ENCODE measurements around the gene CFD. TPM values are rescaled to one million over a fixed set of nuclear protein-coding genes. Genes with fewer than 3 reads are reported as not detected.

CFD gene
- 16.5 TPM for total RNA-seq

DNA sequence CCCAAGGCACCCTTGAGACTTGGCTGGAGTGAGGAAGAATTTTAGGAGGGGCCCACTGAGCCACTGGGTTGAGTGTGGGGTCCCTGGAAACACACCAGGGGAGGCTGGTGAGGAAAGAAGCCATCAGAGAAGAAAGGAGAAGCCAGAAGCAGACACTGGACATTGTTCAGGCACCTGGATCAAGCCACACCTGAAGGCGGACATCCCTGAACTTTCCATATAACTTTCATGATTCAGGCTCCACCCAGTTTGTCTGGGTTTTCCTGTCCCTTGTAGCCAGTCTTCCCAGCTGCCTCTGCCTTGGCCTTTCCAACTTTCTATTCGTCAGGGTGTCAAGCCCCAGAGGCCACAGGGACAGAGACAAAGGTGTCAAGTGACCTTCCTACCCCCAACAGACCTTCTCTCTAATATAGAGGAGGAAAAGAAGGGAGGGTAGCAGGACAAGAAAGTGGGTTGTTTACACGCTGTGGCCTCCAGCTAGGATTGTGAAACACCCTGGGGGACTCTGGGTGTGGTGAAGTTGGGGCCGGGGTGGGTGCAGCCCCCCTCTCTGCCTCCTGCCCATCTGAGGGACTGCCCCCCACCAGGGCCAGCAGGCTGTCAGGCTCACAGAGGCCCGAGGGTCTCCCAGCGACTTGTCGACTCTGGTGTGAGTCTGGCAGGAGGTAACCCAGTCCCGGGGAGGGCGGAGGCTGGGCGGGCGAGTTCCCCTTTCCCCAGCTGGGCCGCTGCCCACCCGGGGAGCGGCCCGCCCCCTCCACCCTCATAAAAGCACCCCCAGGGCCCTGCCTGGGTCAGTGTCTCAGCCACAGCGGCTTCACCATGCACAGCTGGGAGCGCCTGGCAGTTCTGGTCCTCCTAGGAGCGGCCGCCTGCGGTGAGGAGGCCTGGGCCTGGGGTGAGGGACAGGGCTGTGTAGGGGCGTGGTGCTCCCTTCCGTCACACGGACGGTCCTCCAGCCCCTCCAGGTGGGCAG is at the start of gene CFD:
CFD (plus strand) TSS at position 797 of the 976 bp plus-strand sequence; CDS start at position 823, 26 bp downstream.

DNA sequence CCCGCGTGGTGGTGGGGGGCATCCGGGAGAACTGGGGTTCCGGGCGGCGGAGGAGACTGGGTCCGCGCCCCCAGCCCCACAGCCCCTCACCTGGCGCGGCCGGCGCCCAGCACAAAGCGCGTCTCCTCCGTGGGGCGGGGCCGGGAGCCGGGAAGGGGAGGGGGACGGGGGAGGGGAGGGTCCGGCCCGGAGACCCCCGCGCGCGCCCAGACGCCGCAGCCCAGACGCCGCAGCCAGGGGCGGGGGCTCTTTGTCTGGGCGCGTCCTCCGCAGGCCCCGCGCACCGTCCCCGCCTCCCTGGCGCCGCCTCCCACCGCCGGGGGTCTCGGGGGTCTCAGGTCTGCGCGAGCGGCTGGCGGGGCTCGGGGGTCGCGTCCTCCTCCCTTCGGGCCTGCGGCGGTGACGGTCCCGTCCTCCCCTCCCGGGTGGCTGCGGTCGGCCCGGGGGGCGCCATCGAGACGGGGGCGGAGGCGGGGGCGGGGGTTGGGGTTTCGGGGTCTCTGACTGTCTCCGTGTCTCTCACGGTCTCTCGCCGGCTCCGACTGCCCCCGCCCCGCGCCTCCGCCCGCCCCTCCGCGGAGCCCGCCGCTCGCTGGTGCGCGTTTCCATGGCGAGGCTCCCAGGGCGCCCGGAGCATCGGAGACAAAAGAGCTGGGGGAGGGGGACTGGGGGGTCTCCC is 37.5 kb upstream of the CFD start, which contains the start of gene PLPPR3:
PLPPR3 (minus strand) TSS at position 131 of the 679 bp plus-strand sequence. CDS start 396 bp downstream, outside the sequence.

DNA sequence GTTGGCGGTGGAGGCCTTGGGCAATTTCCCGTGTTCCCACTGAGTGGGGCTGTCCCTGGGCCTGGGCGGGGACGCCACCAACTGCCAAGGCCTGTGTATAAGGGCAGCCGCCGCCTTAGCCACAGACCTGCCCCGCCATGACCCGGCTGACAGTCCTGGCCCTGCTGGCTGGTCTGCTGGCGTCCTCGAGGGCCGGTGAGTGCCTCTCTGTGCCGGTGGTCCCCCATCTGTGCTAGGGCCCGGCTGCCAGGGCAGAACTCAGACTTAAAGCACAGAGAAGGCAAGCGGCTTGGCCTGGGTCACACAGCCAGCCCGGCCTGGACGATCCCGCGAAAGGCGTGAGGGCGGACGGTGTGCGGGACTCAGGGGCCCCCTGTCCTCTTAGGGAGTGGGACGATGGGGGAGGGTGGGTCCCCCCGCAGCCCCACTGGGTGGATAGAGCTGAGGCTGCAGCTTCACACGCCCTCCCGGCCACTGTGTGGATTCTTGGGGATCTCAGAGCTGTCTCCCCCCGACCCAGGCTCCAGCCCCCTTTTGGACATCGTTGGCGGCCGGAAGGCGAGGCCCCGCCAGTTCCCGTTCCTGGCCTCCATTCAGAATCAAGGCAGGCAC is 31.6 kb upstream of the CFD start, which contains the start of gene AZU1:
AZU1 (plus strand) TSS at position 128 of the 612 bp plus-strand sequence; CDS start at position 138, 10 bp downstream.

DNA sequence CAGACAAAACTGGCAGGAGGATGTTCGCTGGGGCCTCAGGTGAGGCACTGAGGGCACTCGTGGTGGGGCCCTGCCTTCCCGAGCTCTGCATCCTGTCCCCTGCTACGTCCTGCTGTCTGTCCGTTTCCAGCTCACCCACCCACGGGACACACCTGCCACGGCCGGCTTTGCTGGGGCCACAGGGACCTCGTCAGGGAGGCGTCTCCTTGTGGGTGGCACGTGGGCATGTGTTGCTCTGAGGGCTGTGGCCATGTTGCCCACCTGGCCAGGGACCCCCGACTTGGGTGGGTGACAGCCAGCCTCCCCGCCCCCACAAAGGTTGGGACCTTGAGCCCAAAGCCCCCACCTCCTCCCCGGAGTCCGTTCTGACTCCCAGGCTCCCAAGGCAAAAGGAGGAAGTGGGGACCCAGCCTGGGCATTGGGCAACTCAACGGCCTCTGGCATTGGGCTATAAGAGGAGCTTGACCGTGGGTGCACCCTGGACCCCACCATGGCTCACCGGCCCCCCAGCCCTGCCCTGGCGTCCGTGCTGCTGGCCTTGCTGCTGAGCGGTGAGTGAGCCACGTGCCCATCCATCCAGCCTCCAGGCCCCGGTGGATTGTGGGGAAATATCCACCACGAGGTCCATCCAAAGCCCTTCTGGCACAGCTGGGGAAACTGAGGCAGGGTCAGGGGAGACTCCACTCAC is 18.8 kb upstream of the CFD start, which contains the start of gene PRTN3:
PRTN3 (plus strand) TSS at position 481 of the 688 bp plus-strand sequence; CDS start at position 491, 10 bp downstream.

DNA sequence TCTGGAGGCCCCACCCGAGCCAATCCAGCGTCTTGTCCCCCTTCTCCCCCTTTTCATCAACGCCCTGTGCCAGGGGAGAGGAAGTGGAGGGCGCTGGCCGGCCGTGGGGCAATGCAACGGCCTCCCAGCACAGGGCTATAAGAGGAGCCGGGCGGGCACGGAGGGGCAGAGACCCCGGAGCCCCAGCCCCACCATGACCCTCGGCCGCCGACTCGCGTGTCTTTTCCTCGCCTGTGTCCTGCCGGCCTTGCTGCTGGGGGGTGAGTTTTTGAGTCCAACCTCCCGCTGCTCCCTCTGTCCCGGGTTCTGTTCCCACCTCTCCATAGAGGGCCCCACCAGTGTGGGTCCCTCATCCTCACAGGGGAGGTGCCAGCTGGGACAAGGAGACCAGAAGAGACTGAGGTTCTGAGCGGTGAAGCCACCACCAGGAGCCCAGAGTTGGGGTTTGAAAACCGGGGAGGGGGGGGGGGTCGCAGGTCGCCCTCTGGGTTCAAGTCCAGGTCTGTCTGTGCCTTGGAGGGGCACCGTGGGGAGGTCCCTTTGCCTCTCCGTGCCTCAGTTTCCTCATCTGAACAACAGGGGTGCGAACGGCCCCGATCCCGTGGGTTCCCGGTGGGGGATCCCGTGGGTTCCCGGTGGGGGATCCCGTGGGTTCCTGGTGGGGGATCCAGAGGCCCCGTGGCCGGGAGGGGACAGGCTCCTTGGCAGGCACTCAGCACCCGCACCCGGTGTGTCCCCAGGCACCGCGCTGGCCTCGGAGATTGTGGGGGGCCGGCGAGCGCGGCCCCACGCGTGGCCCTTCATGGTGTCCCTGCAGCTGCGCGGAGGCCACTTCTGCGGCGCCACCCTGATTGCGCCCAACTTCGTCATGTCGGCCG is 7.1 kb upstream of the CFD start, which contains the start of gene ELANE:
ELANE (plus strand) TSS at position 168 of the 878 bp plus-strand sequence; CDS start at position 194, 26 bp downstream.

DNA sequence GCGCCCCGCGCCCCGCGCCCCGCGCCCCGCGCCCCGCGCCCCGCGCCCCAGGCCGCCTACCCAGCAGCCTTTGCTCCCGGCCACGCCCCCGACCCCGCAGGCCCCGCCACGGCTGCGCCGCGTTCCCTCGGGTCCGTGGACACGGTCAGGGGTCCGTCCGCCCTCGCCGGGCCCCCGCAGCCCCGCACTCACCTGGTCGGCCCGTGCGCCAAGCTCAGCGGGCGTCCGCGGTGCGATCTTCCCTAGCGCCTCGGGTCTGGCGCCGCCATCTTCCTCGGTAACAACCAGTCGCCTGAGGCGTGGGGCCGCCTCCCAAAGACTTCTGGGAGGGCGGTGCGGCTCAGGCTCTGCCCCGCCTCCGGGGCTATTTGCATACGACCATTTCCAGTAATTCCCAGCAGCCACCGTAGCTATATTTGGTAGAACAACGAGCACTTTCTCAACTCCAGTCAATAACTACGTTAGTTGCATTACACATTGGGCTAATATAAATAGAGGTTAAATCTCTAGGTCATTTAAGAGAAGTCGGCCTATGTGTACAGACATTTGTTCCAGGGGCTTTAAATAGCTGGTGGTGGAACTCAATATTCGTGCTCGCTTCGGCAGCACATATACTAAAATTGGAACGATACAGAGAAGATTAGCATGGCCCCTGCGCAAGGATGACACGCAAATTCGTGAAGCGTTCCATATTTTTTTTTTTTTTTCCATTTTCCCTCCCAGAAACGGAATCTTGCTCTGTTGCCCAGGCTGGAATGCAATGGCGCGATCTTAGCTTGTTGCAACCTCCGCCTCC is 33.6 kb downstream of the CFD start, which contains the start of the genes MED16 and RNU6-9:
MED16 (minus strand) TSS at position 294 of the 796 bp plus-strand sequence. CDS start 2,056 bp downstream, outside the sequence.
RNU6-9 (plus strand) TSS at position 591 of the 796 bp plus-strand sequence.

Small RNA genes within 50 kb of the gene (small RNA-seq; reads per million reads assigned to genes)
- not detected for gene MIR3187 (ENCODE audit: low replicate concordance)
- gene RNU6-9 (ENCODE audit: low replicate concordance): 0.09 reads per million

Other genes with a start within 250 kb of the CFD start
- gene POLRMT, start 226.1 kb upstream of the CFD start, total RNA-seq: 30.9 TPM
- 0.88 TPM for gene FGF22, start 219.8 kb upstream of the CFD start, total RNA-seq
- 27.6 TPM for gene RNF126, start 196.4 kb upstream of the CFD start, total RNA-seq
- 29.4 TPM for gene FSTL3, start 183.3 kb upstream of the CFD start, total RNA-seq
- 3.1 TPM for gene PRSS57, start 164.2 kb upstream of the CFD start, total RNA-seq
- 74.6 TPM for gene PALM, start 150.7 kb upstream of the CFD start, total RNA-seq
- gene MISP, start 108.6 kb upstream of the CFD start, total RNA-seq: 10.3 TPM
- 301 TPM for gene PTBP1, start 62.2 kb upstream of the CFD start, total RNA-seq
- 10.9 TPM for gene PLPPR3, start 37.7 kb upstream of the CFD start, total RNA-seq
- 30.4 TPM for gene AZU1, start 31.8 kb upstream of the CFD start, total RNA-seq
- gene PRTN3, start 18.7 kb upstream of the CFD start, total RNA-seq: 93.5 TPM
- 59.8 TPM for gene ELANE, start 7.4 kb upstream of the CFD start, total RNA-seq
- 62.2 TPM for gene MED16, start 33.5 kb downstream of the CFD start, total RNA-seq
- not detected for gene RNU6-9, start 33.8 kb downstream of the CFD start, total RNA-seq
- gene R3HDM4, start 53.6 kb downstream of the CFD start, total RNA-seq: 54.5 TPM
- 0.88 TPM for gene KISS1R, start 57.7 kb downstream of the CFD start, total RNA-seq
- 56.3 TPM for gene ARID3A, start 66.4 kb downstream of the CFD start, total RNA-seq
- 104 TPM for gene WDR18, start 124.7 kb downstream of the CFD start, total RNA-seq
- 0.47 TPM for gene GRIN3B, start 140.8 kb downstream of the CFD start, total RNA-seq
- gene TMEM259, start 161.5 kb downstream of the CFD start, total RNA-seq: 96.6 TPM
- not detected for gene RNU6-2, start 161.9 kb downstream of the CFD start, total RNA-seq
- gene CNN2, start 166.9 kb downstream of the CFD start, total RNA-seq: 194 TPM
- gene ABCA7, start 180.4 kb downstream of the CFD start, total RNA-seq: 16.5 TPM
- gene ARHGAP45, start 207.5 kb downstream of the CFD start, total RNA-seq: 24.3 TPM
- gene POLR2E, start 235.7 kb downstream of the CFD start, total RNA-seq: 110 TPM
- 175 TPM for gene GPX4, start 244.3 kb downstream of the CFD start, total RNA-seq